ENCODE measurements around the gene HOXA3. TPM values are rescaled to one million over a fixed set of nuclear protein-coding genes. Genes with fewer than 3 reads are reported as not detected.

The HOXA3 gene
- total RNA-seq, 1 donor from 2014 or later, result 6.0 TPM

DNA sequence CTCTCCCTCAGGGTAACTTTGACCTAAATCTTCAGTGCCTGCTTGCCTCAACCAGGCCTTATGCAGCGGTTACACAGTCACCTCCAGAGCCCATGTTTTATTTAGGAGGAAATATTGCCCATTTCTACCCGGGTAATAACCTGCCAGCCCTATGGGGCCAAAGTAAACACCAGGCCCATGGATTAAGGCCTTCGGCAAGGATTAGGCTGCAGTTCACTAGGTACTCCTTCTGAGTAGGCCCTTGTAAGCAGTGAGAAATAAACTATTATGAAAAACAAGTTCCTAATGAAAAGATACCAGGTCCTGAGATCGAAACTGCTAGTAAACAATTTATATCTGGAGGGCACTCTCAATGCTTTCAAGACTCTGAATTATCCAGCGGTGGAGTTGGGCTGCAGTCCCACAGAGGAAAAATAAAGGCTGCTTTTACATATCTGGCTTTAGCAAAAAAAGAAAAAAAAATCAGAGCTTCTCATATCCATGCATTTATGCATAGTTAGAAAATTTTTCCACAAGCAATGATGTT is 25.5 kb upstream of the HOXA3 start:
- DNase-seq, result no peak

DNA sequence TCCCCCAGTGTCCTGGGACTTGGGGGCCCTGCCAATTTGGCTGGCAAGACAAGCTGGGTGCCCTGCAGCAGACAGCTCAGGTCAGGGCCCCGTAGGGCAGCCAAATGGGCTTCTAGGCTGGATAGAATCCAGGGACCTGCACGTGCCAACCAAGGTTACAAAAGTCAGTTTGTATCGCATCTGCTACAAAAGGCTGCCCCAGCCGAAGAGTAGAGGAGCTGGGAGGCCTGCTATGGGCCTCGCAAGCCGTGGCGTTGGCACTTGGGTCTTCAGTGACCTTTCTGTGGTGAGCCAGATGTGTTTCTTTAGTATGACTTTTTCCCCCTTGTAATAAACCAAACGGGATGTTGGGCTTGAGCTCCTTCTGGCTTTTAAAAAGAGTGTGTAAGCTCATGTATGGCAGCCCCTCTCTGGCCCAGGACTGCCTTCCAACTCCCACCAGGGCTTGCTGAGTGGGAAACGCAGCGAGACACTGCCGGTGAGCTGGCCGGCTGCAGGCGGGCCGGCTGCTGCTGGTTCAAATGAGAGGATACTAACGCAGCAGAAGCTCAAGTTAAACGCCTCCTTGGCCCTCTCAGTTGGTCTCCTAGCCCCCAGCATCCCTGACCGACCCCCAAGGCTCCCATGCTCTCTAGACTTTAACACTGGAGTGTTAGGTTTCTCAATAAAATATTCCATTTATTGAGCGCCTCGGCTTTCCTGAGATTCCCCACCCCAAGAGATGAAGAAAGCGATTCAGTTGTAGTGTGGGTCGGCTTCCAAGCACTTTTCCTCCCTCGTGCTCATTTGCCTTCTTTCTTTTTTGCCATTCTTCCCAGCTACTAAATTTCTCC is 24.8 kb upstream of the HOXA3 start:
- DNase-seq, result no peak

- no peak for DNase-seq
Measured at GRCh38 chr7:27176524-27176845, 24.1 kb upstream of the HOXA3 start.

- no peak for DNase-seq
Measured at GRCh38 chr7:27175626-27176523, 23.5 kb upstream of the HOXA3 start.

DNA sequence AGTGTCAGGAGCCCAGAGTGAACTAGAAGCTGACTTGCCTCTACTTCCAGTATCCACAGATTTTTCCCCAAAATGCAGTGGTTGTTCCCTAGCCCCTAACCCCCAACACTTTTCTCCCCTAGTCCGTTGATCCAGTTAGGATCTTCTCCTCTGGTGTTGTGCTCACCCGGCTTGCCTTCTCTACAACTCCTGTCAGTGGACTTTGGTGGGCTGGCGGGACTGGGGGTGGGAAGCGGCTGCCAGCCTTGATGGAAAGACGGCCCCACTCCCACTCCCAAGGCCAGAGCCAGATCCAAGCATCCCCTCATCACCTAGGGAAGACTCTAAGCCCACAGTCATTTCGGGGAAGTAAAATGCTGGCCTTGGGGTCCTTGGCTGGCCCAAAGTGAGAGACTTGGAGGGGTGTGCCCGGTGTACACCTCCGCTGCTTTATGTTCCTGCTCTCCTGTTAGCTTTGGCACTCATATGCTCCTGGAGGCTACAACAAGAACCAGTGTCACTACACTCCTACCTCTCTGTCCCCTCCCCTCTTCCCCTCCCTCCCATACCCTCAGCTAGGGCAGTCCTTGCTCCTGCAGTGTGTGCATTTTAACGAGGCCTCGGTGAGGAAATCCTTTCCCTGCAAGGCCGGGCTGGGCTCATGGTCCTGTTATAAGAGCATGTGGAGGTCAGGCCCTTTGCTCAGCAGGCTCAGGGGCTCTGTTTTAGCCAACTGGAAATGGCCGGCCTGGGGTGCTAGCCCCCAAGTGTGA is 22.7 kb upstream of the HOXA3 start:
- DNase-seq, result no peak

- peak; percentile 45 for DNase-seq
Measured at GRCh38 chr7:27173956-27174873, 21.8 kb upstream of the HOXA3 start, which contains the start of gene HOXA10. Gene HOXA10 (minus strand): TSS chr7:27174320. CDS start chr7:27174306, 14 bp downstream.

DNA sequence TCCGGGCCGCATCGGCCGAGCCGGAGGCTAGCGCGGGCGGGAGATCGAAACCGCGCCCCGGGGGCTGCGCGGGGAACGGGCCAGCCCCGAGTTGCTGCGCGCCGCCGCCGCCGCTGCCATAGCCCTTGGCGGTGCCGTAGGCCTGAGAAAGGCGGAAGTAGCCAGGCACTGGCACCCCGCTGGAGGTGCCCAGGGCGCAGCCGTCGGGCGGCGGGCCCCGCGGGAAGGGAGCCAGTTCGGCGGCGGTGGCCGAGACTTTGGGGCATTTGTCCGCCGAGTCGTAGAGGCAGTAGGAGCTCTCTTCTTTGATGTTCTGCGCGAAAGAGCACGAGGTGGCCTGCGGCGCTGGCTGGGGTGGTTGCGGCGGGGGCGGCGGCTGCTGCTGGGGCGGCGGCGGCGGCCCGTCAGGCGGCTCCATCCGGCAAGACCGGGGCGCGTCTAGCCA is 21.1 kb upstream of the HOXA3 start:
- no peak for DNase-seq

DNA sequence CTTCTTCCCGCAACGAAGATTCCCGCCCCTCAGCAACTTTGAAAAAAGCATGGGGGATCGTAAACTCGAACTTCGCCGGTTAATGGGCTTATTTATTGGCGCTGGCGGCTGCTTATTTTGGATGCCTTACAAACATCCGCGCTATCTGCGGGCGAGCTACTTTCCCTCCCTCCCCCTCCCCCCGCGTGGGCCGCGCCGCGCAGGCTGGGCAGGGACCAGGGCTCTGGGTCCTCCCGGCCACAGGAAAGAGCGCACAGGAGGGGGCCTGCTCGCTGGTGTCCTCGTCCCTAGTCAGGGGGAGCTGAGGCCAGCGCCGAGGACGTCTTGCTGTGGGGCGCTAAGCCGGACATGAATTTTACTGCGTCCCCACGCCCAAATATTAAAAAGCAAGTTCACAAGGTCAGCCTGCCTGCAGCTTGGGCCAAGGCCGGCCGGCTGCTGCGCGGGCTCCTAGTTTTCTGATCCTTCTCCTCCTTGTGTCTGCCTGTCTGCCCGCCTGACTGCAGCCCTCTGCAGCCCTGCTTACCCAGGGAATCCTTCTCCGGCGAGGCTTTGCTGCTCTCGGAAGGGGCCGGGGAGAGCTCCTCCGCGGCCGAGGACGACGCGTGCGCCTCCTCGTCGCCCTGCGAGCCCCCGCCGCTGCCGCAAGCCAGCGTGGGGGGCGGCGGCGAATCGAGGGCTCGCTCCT is 20.6 kb upstream of the HOXA3 start:
- peak; percentile 61 for DNase-seq

DNA sequence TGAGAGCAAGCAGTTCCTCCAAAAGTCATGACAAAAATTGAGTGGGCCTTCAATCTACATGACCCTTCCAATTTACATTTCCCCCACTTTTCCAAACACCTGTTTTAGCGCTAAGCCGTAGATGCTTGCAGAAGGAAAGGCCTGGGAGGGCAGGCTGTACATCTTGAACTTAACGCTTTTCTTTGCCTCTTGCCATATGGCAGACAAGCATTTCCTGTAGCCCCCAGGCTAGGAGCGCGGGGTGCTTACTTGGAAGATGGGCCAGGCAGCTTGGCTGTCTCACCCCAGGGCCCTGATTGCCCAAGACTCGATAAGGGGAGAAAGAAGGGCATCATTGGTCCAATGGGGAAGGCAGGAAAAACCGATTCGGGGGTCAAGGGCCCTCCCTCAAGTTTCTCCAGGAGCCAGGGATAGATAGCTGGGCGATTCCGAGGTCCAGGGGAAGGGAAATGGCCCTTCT is 20.0 kb upstream of the HOXA3 start:
- DNase-seq, result no peak

GRCh38 chr7:27171637-27172314 is 19.4 kb upstream of the HOXA3 start:
- DNase-seq, result no peak

DNA sequence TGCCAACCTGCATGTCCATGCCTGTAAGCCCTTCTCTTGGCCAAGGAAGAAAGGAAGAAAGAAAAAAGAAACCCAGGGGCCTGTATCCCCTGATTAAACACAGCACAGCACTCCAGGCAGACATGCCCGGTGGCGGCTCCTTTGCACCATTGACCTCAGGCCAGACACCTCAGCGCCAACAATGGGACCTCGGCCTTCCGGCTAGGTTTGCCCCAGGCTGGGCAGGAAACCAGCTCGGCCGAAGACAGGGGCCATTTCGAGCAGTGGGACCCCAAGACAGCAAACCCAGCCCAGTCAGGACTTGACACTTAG is 18.9 kb upstream of the HOXA3 start:
- DNase-seq, result no peak

GRCh38 chr7:27170426-27171324 is 18.3 kb upstream of the HOXA3 start:
- no peak for DNase-seq

DNA sequence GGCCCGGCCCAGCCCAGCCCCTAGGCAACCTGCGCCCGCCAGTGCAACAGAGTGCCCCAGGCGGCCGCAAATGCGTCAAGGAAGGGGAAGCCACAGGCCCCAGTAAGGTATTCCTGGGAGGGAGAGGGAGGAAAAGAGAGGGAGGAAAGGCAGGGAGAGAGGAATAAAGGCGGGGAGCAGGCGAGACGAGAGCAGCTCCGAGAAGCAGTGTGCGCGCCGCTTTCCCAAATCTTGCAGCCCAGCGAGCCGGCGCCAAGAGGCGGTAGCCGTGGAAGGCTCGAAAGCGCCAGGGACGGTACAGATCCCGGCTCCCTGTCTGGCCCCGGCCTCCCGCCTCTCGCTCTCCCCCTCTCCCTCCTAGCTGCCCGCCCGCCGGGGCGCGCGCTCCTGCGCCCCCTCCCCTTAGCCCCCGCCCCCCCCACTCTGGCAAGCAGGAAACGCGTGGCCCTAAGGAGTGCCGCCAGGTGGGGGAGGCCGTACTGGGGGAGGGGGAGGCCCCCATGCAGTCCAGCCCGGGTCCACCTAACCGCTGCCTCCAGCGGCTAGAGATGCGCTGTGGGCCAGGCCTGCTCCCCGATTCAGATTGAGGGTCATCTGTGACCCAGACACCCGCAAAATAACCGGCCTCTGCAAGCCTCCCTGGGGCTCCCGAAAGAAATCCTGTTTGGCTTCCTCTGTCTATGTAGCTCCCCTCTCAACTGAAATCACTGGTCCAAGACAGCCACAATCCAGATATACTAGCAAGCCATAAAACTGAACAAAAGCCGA is 17.5 kb upstream of the HOXA3 start:
- DNase-seq, result no peak

GRCh38 chr7:27168265-27168947 is 16.0 kb upstream of the HOXA3 start:
- DNase-seq, result no peak

GRCh38 chr7:27167916-27168264 is 15.5 kb upstream of the HOXA3 start:
- DNase-seq, result no peak

GRCh38 chr7:27166531-27167505 is 14.4 kb upstream of the HOXA3 start:
- no peak for DNase-seq
